Measurements from ENCODE around the gene FOXO3. TPM values are rescaled to one million over a fixed set of nuclear protein-coding genes. Genes with fewer than 3 reads are reported as not detected.

Gene FOXO3
- total RNA-seq, 4 donors from 2014 or later = 34.3 to 61.1 (median 49.7) TPM

DNA sequence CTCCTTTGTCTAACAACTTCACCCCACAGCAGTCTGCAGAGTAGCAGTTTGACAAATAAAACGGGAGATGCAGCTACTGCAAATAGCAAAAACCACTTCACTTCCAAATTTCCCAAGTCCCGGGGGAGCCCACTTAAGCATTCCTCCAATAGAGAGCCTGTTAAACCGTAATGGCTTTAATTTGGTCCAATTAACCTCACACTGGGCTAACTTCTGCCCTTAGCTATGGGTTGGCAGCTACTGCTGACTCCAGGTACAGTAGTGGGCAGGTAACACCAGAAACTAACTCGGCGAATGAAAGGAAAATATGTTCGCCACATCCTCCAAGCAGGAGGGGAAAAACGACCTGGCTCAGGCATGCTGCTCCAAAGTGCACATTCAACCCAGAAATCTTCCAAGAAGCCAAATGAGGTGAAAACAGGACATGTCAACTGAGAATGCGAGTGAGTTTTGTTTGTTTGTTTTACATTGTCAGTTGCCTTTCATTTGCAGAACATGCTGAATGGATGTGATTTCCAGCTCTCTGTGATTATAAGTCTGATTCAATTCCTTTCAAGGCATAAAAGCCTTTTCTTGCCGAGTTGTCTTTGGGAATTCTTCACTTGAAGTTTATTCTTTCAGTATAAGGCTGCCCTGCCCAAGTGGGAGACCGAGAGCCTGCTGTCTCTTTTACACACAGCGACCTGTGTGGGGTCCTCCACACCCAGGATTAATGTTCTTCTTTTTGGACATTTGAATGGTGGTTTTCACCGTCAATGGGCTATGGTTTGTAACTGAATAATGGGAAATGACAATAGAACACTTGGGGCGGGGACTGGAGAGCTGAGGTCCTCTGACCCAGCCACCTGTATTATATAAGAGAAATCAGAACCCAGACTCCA is 170.2 kb downstream of the FOXO3 start:
- Histone ChIP-seq H3K27ac (no peak overlapping the region), H3K4me3 (no peak overlapping the region), H3K4me1 (peaks cover 0 to 9% (median 3%) of the 10 kb centered on the region in 4 donors), H3K36me3 (no peaks in the 10 kb centered on the region), H3K27me3 (no peaks in the 10 kb centered on the region), H3K9me3 (no peaks in the 10 kb centered on the region)
- peak in 1 of 3 donors; percentile 25 for DNase-seq
- no peak for TF ChIP-seq POLR2A (IDR thresholded peaks at IDR 0.05)
- TF ChIP-seq, protein P1, sequence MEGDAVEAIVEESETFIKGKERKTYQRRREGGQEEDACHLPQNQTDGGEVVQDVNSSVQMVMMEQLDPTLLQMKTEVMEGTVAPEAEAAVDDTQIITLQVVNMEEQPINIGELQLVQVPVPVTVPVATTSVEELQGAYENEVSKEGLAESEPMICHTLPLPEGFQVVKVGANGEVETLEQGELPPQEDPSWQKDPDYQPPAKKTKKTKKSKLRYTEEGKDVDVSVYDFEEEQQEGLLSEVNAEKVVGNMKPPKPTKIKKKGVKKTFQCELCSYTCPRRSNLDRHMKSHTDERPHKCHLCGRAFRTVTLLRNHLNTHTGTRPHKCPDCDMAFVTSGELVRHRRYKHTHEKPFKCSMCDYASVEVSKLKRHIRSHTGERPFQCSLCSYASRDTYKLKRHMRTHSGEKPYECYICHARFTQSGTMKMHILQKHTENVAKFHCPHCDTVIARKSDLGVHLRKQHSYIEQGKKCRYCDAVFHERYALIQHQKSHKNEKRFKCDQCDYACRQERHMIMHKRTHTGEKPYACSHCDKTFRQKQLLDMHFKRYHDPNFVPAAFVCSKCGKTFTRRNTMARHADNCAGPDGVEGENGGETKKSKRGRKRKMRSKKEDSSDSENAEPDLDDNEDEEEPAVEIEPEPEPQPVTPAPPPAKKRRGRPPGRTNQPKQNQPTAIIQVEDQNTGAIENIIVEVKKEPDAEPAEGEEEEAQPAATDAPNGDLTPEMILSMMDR (IDR thresholded peaks at IDR 0.05) = no peak

DNA sequence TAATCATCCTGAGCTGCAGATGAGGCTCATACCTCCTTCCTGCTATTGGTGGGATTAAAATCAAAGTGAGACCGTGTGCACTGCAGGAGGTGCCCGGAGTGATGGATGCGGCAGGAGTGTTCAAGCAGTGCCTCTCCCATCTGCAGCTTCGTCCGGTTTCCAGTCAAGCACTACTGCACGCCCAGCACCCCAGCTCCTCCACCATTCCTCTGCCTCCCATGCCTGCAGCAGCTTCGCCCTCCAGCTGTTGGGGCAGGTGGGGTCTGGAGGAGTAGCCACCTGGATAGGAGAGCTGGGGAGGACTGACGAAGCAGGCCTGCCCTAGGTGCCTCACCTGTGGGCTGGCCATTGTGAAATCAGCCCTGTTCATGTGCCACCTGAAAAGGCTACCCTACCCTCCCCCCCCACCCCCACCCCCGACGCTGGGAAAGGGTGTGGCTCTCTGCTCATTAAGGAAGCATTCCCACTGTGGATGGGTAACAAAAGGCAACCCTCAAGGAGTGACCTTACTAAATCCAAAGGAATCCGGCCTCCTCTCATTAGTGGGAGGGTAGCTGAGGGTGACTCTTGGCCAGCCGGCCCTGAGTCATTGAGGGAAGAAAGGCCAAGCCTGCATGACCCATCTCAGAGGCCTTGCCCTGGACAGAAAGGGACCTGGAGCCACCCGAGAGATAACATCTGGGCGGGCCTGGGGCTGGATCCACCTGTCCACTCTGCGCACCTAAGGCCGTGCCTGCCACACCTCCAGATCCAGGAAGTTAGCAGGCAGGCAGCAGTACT is 171.6 kb downstream of the FOXO3 start:
- no peak overlapping the region for H3K4me3 ChIP-seq
- no peak for TF ChIP-seq POLR2A (IDR thresholded peaks at IDR 0.05)
- TF ChIP-seq, protein P1 (IDR thresholded peaks at IDR 0.05) = no peak
- H3K9me3 ChIP-seq = no peaks in the 10 kb centered on the region
- peak overlapping the region in 2 of 4 donors; percentile 43 to 84 for H3K27ac ChIP-seq
- H3K36me3 ChIP-seq = no peaks in the 10 kb centered on the region
- DNase-seq = peak in 2 of 3 donors; percentile 79 to 84
- H3K4me1 ChIP-seq = peaks cover 0 to 14% (median 3%) of the 10 kb centered on the region in 4 donors
- no peaks in the 10 kb centered on the region for H3K27me3 ChIP-seq

DNA sequence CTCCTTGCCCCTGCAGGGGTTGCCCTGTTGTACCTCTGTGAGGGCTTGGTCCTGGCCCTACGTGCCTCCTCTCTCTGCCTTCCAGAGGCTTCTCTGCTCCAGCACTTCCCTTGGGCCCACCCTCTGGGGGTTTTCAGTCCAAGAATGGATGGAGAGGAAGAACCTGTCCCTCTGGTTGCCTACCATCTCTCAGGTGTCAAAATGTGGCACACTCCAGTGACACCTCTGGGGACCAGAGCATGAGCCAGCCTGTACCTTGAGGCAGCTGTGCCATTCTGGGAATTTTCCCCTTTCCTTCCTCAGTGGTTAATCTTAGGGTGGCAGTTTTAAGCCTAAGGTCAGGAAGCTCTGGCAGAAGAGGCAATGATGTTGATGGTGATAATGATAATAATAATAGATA is 172.3 kb downstream of the FOXO3 start:
- Histone ChIP-seq H3K9me3 (no peaks in the 10 kb centered on the region), H3K4me3 (no peak overlapping the region), H3K36me3 (no peaks in the 10 kb centered on the region), H3K27ac (peak overlapping the region in 2 of 4 donors; percentile 43 to 84), H3K4me1 (peaks cover 0 to 16% (median 3%) of the 10 kb centered on the region in 4 donors), H3K27me3 (no peaks in the 10 kb centered on the region)
- no peak for TF ChIP-seq POLR2A (IDR thresholded peaks at IDR 0.05)
- DNase-seq = peak in 1 of 3 donors; percentile 23

DNA sequence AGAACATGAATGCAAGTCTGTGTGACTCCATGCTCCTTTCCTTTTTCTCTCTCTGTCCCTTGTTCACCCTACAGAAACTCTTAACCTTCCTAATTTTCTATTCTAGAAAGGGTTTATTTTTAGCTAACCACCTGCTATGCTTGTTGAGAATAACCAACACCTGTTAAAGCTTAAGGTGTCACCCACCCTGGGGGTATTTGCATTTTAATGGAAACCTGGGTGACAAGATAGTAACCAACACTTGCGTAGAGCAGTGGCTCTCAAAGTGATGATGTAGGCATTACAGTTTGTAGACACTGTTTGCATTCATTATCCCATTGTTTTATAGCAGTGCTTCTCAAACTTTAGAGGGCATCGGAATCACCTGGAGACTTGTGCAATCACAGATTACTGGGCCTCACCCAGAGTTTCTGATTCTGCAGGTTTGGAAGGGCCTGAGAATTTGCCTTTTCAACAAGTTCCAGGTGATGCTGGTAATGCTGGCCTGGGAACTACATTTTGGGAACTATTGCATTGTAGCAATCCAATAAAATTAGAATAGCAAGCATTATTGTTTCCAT is 173.1 kb downstream of the FOXO3 start:
- Histone ChIP-seq H3K4me1 (peaks cover 0 to 16% (median 3%) of the 10 kb centered on the region in 4 donors), H3K36me3 (no peaks in the 10 kb centered on the region), H3K4me3 (no peak overlapping the region), H3K9me3 (no peaks in the 10 kb centered on the region), H3K27ac (peak overlapping the region in 1 of 4 donors; percentile 84), H3K27me3 (no peaks in the 10 kb centered on the region)
- DNase-seq = peak in 1 of 3 donors; percentile 43
- TF ChIP-seq POLR2A (IDR thresholded peaks at IDR 0.05) = no peak
- TF ChIP-seq, protein P1 (IDR thresholded peaks at IDR 0.05) = no peak

Small RNAs within 50 kb of the gene (small RNA-seq; reads per million reads assigned to genes)
- gene AL391646.1 (0 reads per million in 2 donors), gene SUMO2P8 (0 reads per million in 2 donors)
